HuH-7.5 (cell line): ENCODE data around the gene COPS4.
"Not testable (repeated sequence)": the region's sequence is repeated elsewhere in the genome, so short reads cannot be mapped to it uniquely, and the experiment has no call there.

Experiments
- DNase-seq: peaks from one replicate; pipeline ENCODE4 v3.0.0; 2011; ENCODE audit warnings: low spot score

COPS4 gene

GRCh38 chr4:83034630-83035494 lies at the start of gene COPS4:
COPS4 (plus strand) TSS chr4:83035183; CDS start chr4:83035225, 42 bp downstream.
- DNase-seq = peak; percentile 65

GRCh38 chr4:82987519-82987918 lies 47.5 kb upstream of the COPS4 start:
- DNase-seq = not testable (repeated sequence)

GRCh38 chr4:82988323-82988832 lies 46.6 kb upstream of the COPS4 start:
- no peak for DNase-seq

- DNase-seq = no peak
These were observed 45.2 kb upstream of the COPS4 start for GRCh38 chr4:82989575-82990429.

- DNase-seq = no peak
These were observed 40.1 kb upstream of the COPS4 start for GRCh38 chr4:82994834-82995233.

GRCh38 chr4:82998898-82999297 lies 36.1 kb upstream of the COPS4 start:
- no peak for DNase-seq

- DNase-seq = no peak
These were observed 32.7 kb upstream of the COPS4 start for GRCh38 chr4:83002329-83002728.

GRCh38 chr4:83003044-83003791 lies 31.8 kb upstream of the COPS4 start:
- DNase-seq = not testable (repeated sequence)

- no peak for DNase-seq
These were observed 25.5 kb upstream of the COPS4 start for GRCh38 chr4:83009529-83009928.

GRCh38 chr4:83010111-83010521 lies 24.9 kb upstream of the COPS4 start:
- no peak for DNase-seq

- peak; percentile 58 for DNase-seq
These were observed 24.3 kb upstream of the COPS4 start, which contains the start of gene LIN54 for GRCh38 chr4:83010522-83011318. LIN54 (minus strand) TSS chr4:83010823; CDS start chr4:82984844, 25,979 bp downstream.

- DNase-seq = no peak
These were observed 23.2 kb upstream of the COPS4 start for GRCh38 chr4:83011689-83012199.

GRCh38 chr4:83012200-83012686 lies 22.7 kb upstream of the COPS4 start:
- DNase-seq = no peak

GRCh38 chr4:83012687-83013419 lies 22.1 kb upstream of the COPS4 start:
- peak; percentile 76 for DNase-seq

GRCh38 chr4:83013420-83013867 lies 21.5 kb upstream of the COPS4 start:
- DNase-seq = no peak

GRCh38 chr4:83013902-83014301 lies 21.1 kb upstream of the COPS4 start:
- DNase-seq = no peak

- DNase-seq = no peak
These were observed 15.0 kb upstream of the COPS4 start for GRCh38 chr4:83019794-83020494.

- no peak for DNase-seq
These were observed 12.1 kb upstream of the COPS4 start for GRCh38 chr4:83022724-83023450.
